ENCODE data around the gene CHST3.

The CHST3 gene

GRCh38 chr10:72000073-72001032 is 36.2 kb downstream of the CHST3 start:
- H2BK15ac ChIP-seq (replicated peaks; ENCODE audit: low read depth) = no peak overlapping the region
- no peak overlapping the region for H4K8ac ChIP-seq (ENCODE audit: low read depth, low read length)
- H3K36me3 ChIP-seq (ENCODE audit: control insufficient read depth, insufficient read depth, low read length) = no peaks in the 10 kb centered on the region
- H3K4me1 ChIP-seq (ENCODE audit: control insufficient read depth, low read depth, low read length) = peaks cover 7% of the 10 kb centered on the region
- H2BK5ac ChIP-seq (ENCODE audit: low read length) = no peak overlapping the region
- no peak overlapping the region for H3K4me3 ChIP-seq (ENCODE audit: low read length)
- peaks cover 3% of the 10 kb centered on the region for H3K79me1 ChIP-seq (ENCODE audit: low read length)
- H3K4ac ChIP-seq (ENCODE audit: low read depth, low read length) = no peak overlapping the region
- H4K5ac ChIP-seq (ENCODE audit: low read length) = no peak overlapping the region
- no peak overlapping the region for H2BK120ac ChIP-seq (ENCODE audit: low read depth, low read length)
- no peak overlapping the region for H3K27ac ChIP-seq (ENCODE audit: low read depth, low read length)
- no peak overlapping the region for H3K9ac ChIP-seq (ENCODE audit: low read length)
- no peak overlapping the region for H3K23ac ChIP-seq (ENCODE audit: low read length)
- no CpG with 5 or more reads among the region's 14 CpGs for WGBS (ENCODE audit: extremely low coverage, insufficient coverage, low lambda C conversion rate)
- no peaks in the 10 kb centered on the region for H3K79me2 ChIP-seq (ENCODE audit: control insufficient read depth, insufficient read depth, low read length)
- H3K56ac ChIP-seq (ENCODE audit: low read length) = peak overlapping the region; percentile 34
- no peaks in the 10 kb centered on the region for H3K27me3 ChIP-seq (ENCODE audit: insufficient read depth, low read length, poor library complexity)
- H3K18ac ChIP-seq (ENCODE audit: low read length) = no peak overlapping the region
- no peak for DNase-seq
- no peak overlapping the region for H3K4me2 ChIP-seq (ENCODE audit: low read length)
- no peak overlapping the region for H2AK5ac ChIP-seq (ENCODE audit: low read length)

GRCh38 chr10:72001033-72001395 is 36.8 kb downstream of the CHST3 start:
- H2BK15ac ChIP-seq (replicated peaks; ENCODE audit: low read depth) = no peak overlapping the region
- no peaks in the 10 kb centered on the region for H3K79me2 ChIP-seq (ENCODE audit: control insufficient read depth, insufficient read depth, low read length)
- no peaks in the 10 kb centered on the region for H3K36me3 ChIP-seq (ENCODE audit: control insufficient read depth, insufficient read depth, low read length)
- no peak overlapping the region for H3K27ac ChIP-seq (ENCODE audit: low read depth, low read length)
- no peak overlapping the region for H3K56ac ChIP-seq (ENCODE audit: low read length)
- no peak overlapping the region for H2BK120ac ChIP-seq (ENCODE audit: low read depth, low read length)
- H3K9ac ChIP-seq (ENCODE audit: low read length) = no peak overlapping the region
- H4K5ac ChIP-seq (ENCODE audit: low read length) = no peak overlapping the region
- H3K4me2 ChIP-seq (ENCODE audit: low read length) = no peak overlapping the region
- H4K8ac ChIP-seq (ENCODE audit: low read depth, low read length) = no peak overlapping the region
- no peak overlapping the region for H3K4me3 ChIP-seq (ENCODE audit: low read length)
- H2AK5ac ChIP-seq (ENCODE audit: low read length) = no peak overlapping the region
- H2BK5ac ChIP-seq (ENCODE audit: low read length) = no peak overlapping the region
- peaks cover 3% of the 10 kb centered on the region for H3K79me1 ChIP-seq (ENCODE audit: low read length)
- H3K27me3 ChIP-seq (ENCODE audit: insufficient read depth, low read length, poor library complexity) = no peaks in the 10 kb centered on the region
- DNase-seq = no peak
- peaks cover 7% of the 10 kb centered on the region for H3K4me1 ChIP-seq (ENCODE audit: control insufficient read depth, low read depth, low read length)
- no peak overlapping the region for H3K4ac ChIP-seq (ENCODE audit: low read depth, low read length)
- WGBS (ENCODE audit: extremely low coverage, insufficient coverage, low lambda C conversion rate) = no CpG with 5 or more reads among the region's 4 CpGs
- H3K23ac ChIP-seq (ENCODE audit: low read length) = no peak overlapping the region
- no peak overlapping the region for H3K18ac ChIP-seq (ENCODE audit: low read length)

- no peak overlapping the region for H3K27ac ChIP-seq (ENCODE audit: low read depth, low read length)
- H2BK5ac ChIP-seq (ENCODE audit: low read length) = no peak overlapping the region
- no peak overlapping the region for H3K56ac ChIP-seq (ENCODE audit: low read length)
- H2AK5ac ChIP-seq (ENCODE audit: low read length) = no peak overlapping the region
- H4K8ac ChIP-seq (ENCODE audit: low read depth, low read length) = no peak overlapping the region
- H3K4me1 ChIP-seq (ENCODE audit: control insufficient read depth, low read depth, low read length) = peaks cover 7% of the 10 kb centered on the region
- no peak overlapping the region for H3K18ac ChIP-seq (ENCODE audit: low read length)
- H2BK15ac ChIP-seq (replicated peaks; ENCODE audit: low read depth) = no peak overlapping the region
- H3K4me3 ChIP-seq (ENCODE audit: low read length) = no peak overlapping the region
- H4K5ac ChIP-seq (ENCODE audit: low read length) = no peak overlapping the region
- no peak overlapping the region for H2BK120ac ChIP-seq (ENCODE audit: low read depth, low read length)
- no peaks in the 10 kb centered on the region for H3K79me2 ChIP-seq (ENCODE audit: control insufficient read depth, insufficient read depth, low read length)
- no peak overlapping the region for H3K9ac ChIP-seq (ENCODE audit: low read length)
- no CpG with 5 or more reads among the region's 8 CpGs for WGBS (ENCODE audit: extremely low coverage, insufficient coverage, low lambda C conversion rate)
- no peak overlapping the region for H3K4me2 ChIP-seq (ENCODE audit: low read length)
- DNase-seq = no peak
- H3K27me3 ChIP-seq (ENCODE audit: insufficient read depth, low read length, poor library complexity) = no peaks in the 10 kb centered on the region
- H3K4ac ChIP-seq (ENCODE audit: low read depth, low read length) = no peak overlapping the region
- peaks cover 3% of the 10 kb centered on the region for H3K79me1 ChIP-seq (ENCODE audit: low read length)
- H3K23ac ChIP-seq (ENCODE audit: low read length) = no peak overlapping the region
- no peaks in the 10 kb centered on the region for H3K36me3 ChIP-seq (ENCODE audit: control insufficient read depth, insufficient read depth, low read length)
Observed at GRCh38 chr10:72002354-72003295, 38.4 kb downstream of the CHST3 start.

- no peak overlapping the region for H2AK5ac ChIP-seq (ENCODE audit: low read length)
- no peak overlapping the region for H3K27ac ChIP-seq (ENCODE audit: low read depth, low read length)
- no peaks in the 10 kb centered on the region for H3K4me1 ChIP-seq (ENCODE audit: control insufficient read depth, low read depth, low read length)
- H3K4me2 ChIP-seq (ENCODE audit: low read length) = no peak overlapping the region
- no peak overlapping the region for H2BK120ac ChIP-seq (ENCODE audit: low read depth, low read length)
- no peak overlapping the region for H3K4me3 ChIP-seq (ENCODE audit: low read length)
- H3K9ac ChIP-seq (ENCODE audit: low read length) = no peak overlapping the region
- H3K23ac ChIP-seq (ENCODE audit: low read length) = no peak overlapping the region
- H2BK15ac ChIP-seq (replicated peaks; ENCODE audit: low read depth) = no peak overlapping the region
- no peaks in the 10 kb centered on the region for H3K36me3 ChIP-seq (ENCODE audit: control insufficient read depth, insufficient read depth, low read length)
- no peak overlapping the region for H4K8ac ChIP-seq (ENCODE audit: low read depth, low read length)
- peaks cover 2% of the 10 kb centered on the region for H3K79me1 ChIP-seq (ENCODE audit: low read length)
- no peaks in the 10 kb centered on the region for H3K79me2 ChIP-seq (ENCODE audit: control insufficient read depth, insufficient read depth, low read length)
- H2BK5ac ChIP-seq (ENCODE audit: low read length) = no peak overlapping the region
- DNase-seq = no peak
- no peaks in the 10 kb centered on the region for H3K27me3 ChIP-seq (ENCODE audit: insufficient read depth, low read length, poor library complexity)
- no peak overlapping the region for H3K18ac ChIP-seq (ENCODE audit: low read length)
- no CpG with 5 or more reads among the region's 3 CpGs for WGBS (ENCODE audit: extremely low coverage, insufficient coverage, low lambda C conversion rate)
- H4K5ac ChIP-seq (ENCODE audit: low read length) = no peak overlapping the region
- H3K56ac ChIP-seq (ENCODE audit: low read length) = no peak overlapping the region
- no peak overlapping the region for H3K4ac ChIP-seq (ENCODE audit: low read depth, low read length)
Observed at GRCh38 chr10:72006026-72006425, 41.8 kb downstream of the CHST3 start.

- no peak overlapping the region for H3K4me3 ChIP-seq (ENCODE audit: low read length)
- no peaks in the 10 kb centered on the region for H3K79me2 ChIP-seq (ENCODE audit: control insufficient read depth, insufficient read depth, low read length)
- no peak overlapping the region for H3K4ac ChIP-seq (ENCODE audit: low read depth, low read length)
- no peak overlapping the region for H2BK5ac ChIP-seq (ENCODE audit: low read length)
- H3K23ac ChIP-seq (ENCODE audit: low read length) = no peak overlapping the region
- H3K79me1 ChIP-seq (ENCODE audit: low read length) = peaks cover 1% of the 10 kb centered on the region
- H3K36me3 ChIP-seq (ENCODE audit: control insufficient read depth, insufficient read depth, low read length) = no peaks in the 10 kb centered on the region
- H2BK15ac ChIP-seq (replicated peaks; ENCODE audit: low read depth) = no peak overlapping the region
- H3K27ac ChIP-seq (ENCODE audit: low read depth, low read length) = no peak overlapping the region
- no peak overlapping the region for H3K9ac ChIP-seq (ENCODE audit: low read length)
- H4K5ac ChIP-seq (ENCODE audit: low read length) = no peak overlapping the region
- H3K56ac ChIP-seq (ENCODE audit: low read length) = no peak overlapping the region
- no peak overlapping the region for H2AK5ac ChIP-seq (ENCODE audit: low read length)
- no peaks in the 10 kb centered on the region for H3K4me1 ChIP-seq (ENCODE audit: control insufficient read depth, low read depth, low read length)
- no peak overlapping the region for H3K4me2 ChIP-seq (ENCODE audit: low read length)
- WGBS (ENCODE audit: extremely low coverage, insufficient coverage, low lambda C conversion rate) = no CpG with 5 or more reads among the region's 59 CpGs
- no peak overlapping the region for H4K8ac ChIP-seq (ENCODE audit: low read depth, low read length)
- H3K18ac ChIP-seq (ENCODE audit: low read length) = no peak overlapping the region
- no peak for DNase-seq
- H3K27me3 ChIP-seq (ENCODE audit: insufficient read depth, low read length, poor library complexity) = no peaks in the 10 kb centered on the region
- H2BK120ac ChIP-seq (ENCODE audit: low read depth, low read length) = no peak overlapping the region
Observed at GRCh38 chr10:72007246-72007892, 43.2 kb downstream of the CHST3 start.

All from mesendoderm (in vitro differentiated cells).